GM18505 (cell line): Measurements from ENCODE around the gene TOR4A.

Source experiments
- ATAC-seq: cut with Tn5 transposase; IDR thresholded peaks from one replicate; pipeline ENCODE4 v1.9.1; 2021; ENCODE audit not compliant: unreplicated experiment
- POLR2A ChIP-seq: IDR thresholded peaks from 4 replicates; pipeline ENCODE4 v1.6.1; 2011; ENCODE audit warnings: borderline replicate concordance; ENCODE audit not compliant: insufficient read depth, insufficient read length; ENCODE audit errors: extremely low read depth

Gene TOR4A

GRCh38 chr9:137311986-137312851 lies 34.7 kb downstream of the TOR4A start:
- ATAC-seq, result no peak
- TF ChIP-seq POLR2A, result no peak

- no peak for ATAC-seq
- TF ChIP-seq POLR2A, result no peak
These were observed 35.4 kb downstream of the TOR4A start for GRCh38 chr9:137312852-137313325.

- no peak for ATAC-seq
- no peak for TF ChIP-seq POLR2A
These were observed 35.9 kb downstream of the TOR4A start for GRCh38 chr9:137313326-137313936.

- no peak for ATAC-seq
- no peak for TF ChIP-seq POLR2A
These were observed 36.5 kb downstream of the TOR4A start for GRCh38 chr9:137313956-137314560.

- no peak for TF ChIP-seq POLR2A
- no peak for ATAC-seq
These were observed 37.3 kb downstream of the TOR4A start for GRCh38 chr9:137314561-137315560.

GRCh38 chr9:137315581-137316011 lies 38.1 kb downstream of the TOR4A start:
- no peak for TF ChIP-seq POLR2A
- ATAC-seq, result no peak

GRCh38 chr9:137316012-137316981 lies 38.8 kb downstream of the TOR4A start:
- ATAC-seq, result no peak
- no peak for TF ChIP-seq POLR2A

- no peak for ATAC-seq
- TF ChIP-seq POLR2A, result no peak
These were observed 39.6 kb downstream of the TOR4A start for GRCh38 chr9:137317021-137317717.

GRCh38 chr9:137317718-137318511 lies 40.4 kb downstream of the TOR4A start:
- ATAC-seq, result no peak
- no peak for TF ChIP-seq POLR2A

- TF ChIP-seq POLR2A, result no peak
- ATAC-seq, result no peak
These were observed 41.1 kb downstream of the TOR4A start for GRCh38 chr9:137318602-137319001.
